Measurements from ENCODE around the gene HELB.

DNA sequence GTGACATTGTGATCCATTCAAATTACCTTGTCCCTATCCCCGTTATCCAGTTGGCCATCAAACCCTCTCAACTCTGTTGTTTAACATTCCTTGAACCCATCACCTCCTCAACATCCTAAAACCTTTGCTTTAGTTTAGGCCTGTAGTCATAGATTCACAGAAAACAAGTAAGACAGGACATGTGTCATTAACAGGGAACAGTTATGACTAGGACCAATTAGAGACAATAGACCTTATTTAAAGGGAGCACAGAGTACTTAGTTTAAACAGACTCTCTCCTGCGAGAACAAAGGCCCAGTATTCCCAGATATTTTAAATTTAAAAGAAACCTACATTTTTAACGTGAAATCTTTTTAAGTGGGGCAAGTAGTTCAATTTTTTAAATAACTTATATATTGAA lies 20.0 kb upstream of the HELB start:
- TF ChIP-seq, protein P1, sequence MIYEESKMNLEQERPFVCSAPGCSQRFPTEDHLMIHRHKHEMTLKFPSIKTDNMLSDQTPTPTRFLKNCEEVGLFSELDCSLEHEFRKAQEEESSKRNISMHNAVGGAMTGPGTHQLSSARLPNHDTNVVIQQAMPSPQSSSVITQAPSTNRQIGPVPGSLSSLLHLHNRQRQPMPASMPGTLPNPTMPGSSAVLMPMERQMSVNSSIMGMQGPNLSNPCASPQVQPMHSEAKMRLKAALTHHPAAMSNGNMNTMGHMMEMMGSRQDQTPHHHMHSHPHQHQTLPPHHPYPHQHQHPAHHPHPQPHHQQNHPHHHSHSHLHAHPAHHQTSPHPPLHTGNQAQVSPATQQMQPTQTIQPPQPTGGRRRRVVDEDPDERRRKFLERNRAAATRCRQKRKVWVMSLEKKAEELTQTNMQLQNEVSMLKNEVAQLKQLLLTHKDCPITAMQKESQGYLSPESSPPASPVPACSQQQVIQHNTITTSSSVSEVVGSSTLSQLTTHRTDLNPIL (CRISPR knock-in tag; IDR thresholded peaks at IDR 0.05; ENCODE audit: low read depth) = no peak
- TF ChIP-seq SNAI2 (CRISPR knock-in tag; IDR thresholded peaks at IDR 0.05) = no peak
- no peak for TF ChIP-seq OSR1 (CRISPR knock-in tag; IDR thresholded peaks at IDR 0.05)
- TF ChIP-seq ZNF565 (CRISPR knock-in tag; conservative IDR thresholded peaks at IDR 0.05; ENCODE audit: low read depth) = no peak
- no peak for TF ChIP-seq ZFP3 (CRISPR knock-in tag; IDR thresholded peaks at IDR 0.05)
- TF ChIP-seq GLIS3 (CRISPR knock-in tag; IDR thresholded peaks at IDR 0.05) = no peak
- TF ChIP-seq TOX (CRISPR knock-in tag; IDR thresholded peaks at IDR 0.05; ENCODE audit: borderline replicate concordance) = no peak

Data from SK-N-SH treated with all-trans-retinoic acid at 6 μM for 48 hours (cell line).